NCI-H1092 treated with DMSO at 0.1 percent for 48 hours (cell line): ENCODE measurements around the gene ADD1.

ENCODE experiments used
- DNase-seq: peaks from one replicate; lab custom pipeline; 2025; lab: John Stamatoyannopoulos, UW

The ADD1 gene

GRCh38 chr4:2835978-2836377 is 7.7 kb upstream of the ADD1 start:
- DNase-seq: no peak

- DNase-seq: no peak
These were observed 7.2 kb upstream of the ADD1 start for GRCh38 chr4:2836391-2836859.

GRCh38 chr4:2837110-2837903 is 6.3 kb upstream of the ADD1 start:
- DNase-seq: no peak

- DNase-seq: no peak
These were observed 5.6 kb upstream of the ADD1 start for GRCh38 chr4:2837904-2838496.

GRCh38 chr4:2839060-2839459 is 4.6 kb upstream of the ADD1 start:
- no peak for DNase-seq

- no peak for DNase-seq
These were observed 869 bp upstream of the ADD1 start for GRCh38 chr4:2842687-2843262.

GRCh38 chr4:2843941-2844584 is 419 bp downstream of the ADD1 start:
- peak; percentile 25 for DNase-seq

- DNase-seq: no peak
These were observed 2.5 kb downstream of the ADD1 start for GRCh38 chr4:2846172-2846571.

- DNase-seq: no peak
These were observed 3.7 kb downstream of the ADD1 start for GRCh38 chr4:2847302-2847871.

- no peak for DNase-seq
These were observed 4.8 kb downstream of the ADD1 start for GRCh38 chr4:2848449-2848848.

- DNase-seq: no peak
These were observed 5.9 kb downstream of the ADD1 start for GRCh38 chr4:2849267-2850152.

GRCh38 chr4:2850966-2851798 is 7.5 kb downstream of the ADD1 start:
- no peak for DNase-seq

GRCh38 chr4:2852481-2852921 is 8.9 kb downstream of the ADD1 start:
- DNase-seq: no peak

- DNase-seq: no peak
These were observed 11.9 kb downstream of the ADD1 start for GRCh38 chr4:2855584-2855983.

- no peak for DNase-seq
These were observed 12.6 kb downstream of the ADD1 start for GRCh38 chr4:2856266-2856665.

GRCh38 chr4:2857349-2857927 is 13.8 kb downstream of the ADD1 start:
- no peak for DNase-seq

- no peak for DNase-seq
These were observed 15.0 kb downstream of the ADD1 start for GRCh38 chr4:2858451-2859217.

- DNase-seq: no peak
These were observed 15.9 kb downstream of the ADD1 start for GRCh38 chr4:2859514-2859913.
